RKO (cell line): ENCODE results near the gene NRIP1.

Source experiments
- DNase-seq: peaks from one replicate; pipeline ENCODE4 v3.0.0-alpha.2; 2016; ENCODE audit warnings: low spot score

Gene NRIP1

DNA sequence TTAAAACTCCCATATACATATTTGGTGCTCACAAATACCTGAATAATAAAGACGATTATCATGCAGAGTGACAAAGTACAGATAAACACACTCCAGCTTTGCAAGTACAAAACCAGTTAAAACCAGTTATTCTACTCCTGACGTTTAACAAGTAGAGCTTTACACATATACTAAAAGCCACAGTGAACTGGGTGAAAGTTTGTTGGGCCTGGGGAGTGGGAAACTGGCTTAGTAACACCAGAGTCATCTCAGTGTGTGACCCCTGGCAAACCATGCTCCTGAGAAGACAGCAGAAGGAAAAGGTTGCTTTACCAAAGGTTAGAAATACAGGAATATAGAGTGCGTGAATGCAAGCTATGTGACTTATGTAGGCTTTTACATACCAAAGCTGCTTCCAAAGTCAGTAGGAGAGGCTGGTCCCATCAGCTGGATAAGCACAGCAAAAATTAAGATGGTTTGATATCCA, 148.1 kb downstream of the NRIP1 start:
- no peak for DNase-seq

DNA sequence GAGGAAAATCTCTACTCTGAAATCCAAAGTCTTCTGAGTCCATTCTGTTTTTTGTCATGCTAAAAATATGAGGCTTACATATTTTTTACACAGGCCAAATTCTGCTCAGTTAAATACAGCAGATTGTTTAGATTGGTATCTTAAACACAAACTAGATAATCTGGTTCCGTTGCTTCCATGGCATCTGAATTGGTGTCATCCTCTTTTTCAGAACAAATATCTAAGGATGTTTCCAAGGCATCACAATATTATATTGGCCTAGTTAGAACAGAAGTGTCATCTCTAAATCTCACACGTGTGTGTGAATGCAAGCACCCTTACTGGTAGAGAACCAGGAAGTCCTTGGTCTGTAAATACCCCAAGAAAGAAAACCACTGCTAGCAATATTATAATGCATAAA, 151.2 kb downstream of the NRIP1 start:
- DNase-seq = no peak

DNA sequence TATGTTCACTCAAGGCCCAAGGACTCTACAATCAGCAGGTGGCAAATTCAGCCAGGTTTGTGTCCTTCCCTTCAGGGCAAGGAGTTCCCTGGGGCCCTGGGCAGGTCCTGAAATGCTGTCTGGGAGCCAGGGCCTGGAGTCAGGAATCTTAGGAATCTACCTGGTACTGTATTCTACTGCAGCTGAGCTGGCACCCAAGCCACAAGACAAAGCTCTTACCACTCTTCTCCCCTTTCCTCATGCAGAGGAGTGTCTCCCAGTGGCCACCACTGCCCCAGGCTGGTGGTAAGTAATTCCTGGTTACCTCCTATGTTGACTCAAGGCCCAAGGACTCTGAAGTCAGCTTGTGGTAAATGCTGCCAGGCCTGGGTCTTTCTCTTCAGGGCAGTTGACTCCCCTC, 153.4 kb downstream of the NRIP1 start:
- no peak for DNase-seq
